Liver (tissue), 9 donors: ENCODE measurements around the gene SPZ1. TPM values are rescaled to one million over a fixed set of nuclear protein-coding genes. Genes with fewer than 3 reads are reported as not detected.

Experiments used
- DNase-seq: peaks from one replicate; pipeline ENCODE4 v3.0.0-alpha.2; 2017; ENCODE audit warnings: low spot score
- H3K27ac ChIP-seq, 2 donors: one replicate each; pipeline ENCODE4 v1.7.0; 2013; ENCODE audit warnings: inconsistent platforms in 2 of 2, low read length in 2 of 2, control low read depth in 1 of 2, low read depth in 1 of 2, mild to moderate bottlenecking in 1 of 2
- H3K27me3 ChIP-seq, 4 donors: one replicate each; pipeline versions ENCODE4 v1.6.1 to v1.7.0; 2013; ENCODE audit warnings: low read length in 3 of 4, inconsistent platforms in 1 of 4, mild to moderate bottlenecking in 1 of 4, moderate library complexity in 1 of 4; ENCODE audit not compliant: control insufficient read depth in 4 of 4, insufficient read depth in 4 of 4
- H3K36me3 ChIP-seq, 4 donors: one replicate each; pipeline versions ENCODE4 v1.6.1 to v1.7.0; 2013; ENCODE audit warnings: low read length in 3 of 4, mild to moderate bottlenecking in 3 of 4, low read depth in 1 of 4, moderate library complexity in 1 of 4; ENCODE audit not compliant: control insufficient read depth in 4 of 4, insufficient read depth in 3 of 4
- H3K4me1 ChIP-seq, 4 donors: one replicate each; pipeline versions ENCODE4 v1.6.1 to v1.7.0; 2013; ENCODE audit warnings: low read length in 3 of 4, mild to moderate bottlenecking in 3 of 4, moderate library complexity in 1 of 4; ENCODE audit not compliant: control insufficient read depth in 4 of 4, insufficient read depth in 4 of 4
- H3K4me3 ChIP-seq, 3 donors: one replicate each; pipeline versions ENCODE4 v1.6.1 to v1.7.0; 2013; ENCODE audit warnings: low read length in 3 of 3, control low read depth in 1 of 3, low read depth in 1 of 3, mild to moderate bottlenecking in 1 of 3
- H3K9ac ChIP-seq, 2 donors: one replicate each; pipeline ENCODE4 v1.7.0; 2013; ENCODE audit warnings: low read length in 2 of 2, mild to moderate bottlenecking in 2 of 2, moderate library complexity in 2 of 2, control low read depth in 1 of 2, low read depth in 1 of 2
- H3K9me3 ChIP-seq, 4 donors: one replicate each; pipeline versions ENCODE4 v1.6.1 to v1.7.0; 2013; ENCODE audit warnings: low read length in 3 of 4; ENCODE audit not compliant: control insufficient read depth in 4 of 4
- ATF3 ChIP-seq: IDR thresholded peaks from 2 replicates; pipeline ENCODE4 v1.6.1; 2016; ENCODE audit warnings: antibody characterized with exemption
- CTCF ChIP-seq: fragments of 150-350 bp; IDR thresholded peaks from 2 replicates; pipeline ENCODE4 v1.5.1; 2017; ENCODE audit warnings: improper control_type of control experiment, low read depth, low read length; ENCODE audit not compliant: missing input control
- FOXA1 ChIP-seq: IDR thresholded peaks from 2 replicates; pipeline ENCODE4 v1.6.1; 2016; ENCODE audit warnings: antibody characterized with exemption
- GABPA ChIP-seq, 2 donors: IDR thresholded peaks in 1 of 2; conservative IDR thresholded peaks in 1 of 2; 2 replicates each; pipeline ENCODE4 v1.6.1; 2016; ENCODE audit warnings: antibody characterized with exemption in 2 of 2, mild to moderate bottlenecking in 1 of 2, moderate library complexity in 1 of 2
- HNF4A ChIP-seq, 2 donors: conservative IDR thresholded peaks; 2 replicates each; pipeline ENCODE4 v1.6.1; 2016; ENCODE audit warnings: antibody characterized with exemption in 2 of 2, mild to moderate bottlenecking in 2 of 2
- HNF4G ChIP-seq: IDR thresholded peaks from 2 replicates; pipeline ENCODE4 v1.6.1; 2016; ENCODE audit warnings: antibody characterized with exemption
- JUND ChIP-seq, 2 donors: IDR thresholded peaks; 2 replicates each; pipeline ENCODE4 v1.6.1; 2016; ENCODE audit warnings: antibody characterized with exemption in 2 of 2
- MAX ChIP-seq: IDR thresholded peaks from 2 replicates; pipeline ENCODE4 v1.6.1; 2016; ENCODE audit warnings: antibody characterized with exemption
- NR2F2 ChIP-seq: IDR thresholded peaks from 2 replicates; pipeline ENCODE4 v1.6.1; 2016; ENCODE audit warnings: antibody characterized with exemption
- RAD21 ChIP-seq, 2 donors: IDR thresholded peaks; 2 replicates each; pipeline ENCODE4 v1.6.1; 2016; ENCODE audit warnings: antibody characterized with exemption in 2 of 2, mild to moderate bottlenecking in 2 of 2
- REST ChIP-seq: IDR thresholded peaks from 2 replicates; pipeline ENCODE4 v1.6.1; 2016; ENCODE audit warnings: antibody characterized with exemption, mild to moderate bottlenecking
- SP1 ChIP-seq: IDR thresholded peaks from 2 replicates; pipeline ENCODE4 v1.6.1; 2018; ENCODE audit warnings: antibody characterized with exemption, mild to moderate bottlenecking
- TAF1 ChIP-seq: conservative IDR thresholded peaks from 2 replicates; pipeline ENCODE4 v1.6.1; 2016; ENCODE audit warnings: antibody characterized with exemption, mild to moderate bottlenecking
- YY1 ChIP-seq: IDR thresholded peaks from 2 replicates; pipeline ENCODE4 v1.6.1; 2016; ENCODE audit warnings: antibody characterized with exemption, mild to moderate bottlenecking
- ZBTB33 ChIP-seq: IDR thresholded peaks from 2 replicates; pipeline ENCODE4 v1.6.1; 2016; ENCODE audit warnings: antibody characterized with exemption
- WGBS: extraction: QIAGEN DNeasy Blood & Tissue Kit; methylation state at CpG from one replicate; pipeline ENCODE4 v1.1.7; 2013; 5-methylcytosine and 5-hydroxymethylcytosine counted together
- polyA plus RNA-seq, 2 donors: library from polyadenylated mRNA; stranded (reverse) in 1 of 2; unstranded in 1 of 2; fragments of 200-250 nt in 1 of 2; fragments of >200 nt in 1 of 2; fragmentation: Nextera tagmentation in 1 of 2; extraction: Ambion mirVana in 1 of 2; gene quantifications; one replicate each; pipeline versions ENCODE4 v1.2.1 to v1.2.3, GENCODE V29; 2013 to 2015
- total RNA-seq, 2 donors: library from RNA; depleted of rRNA; stranded (reverse); fragments of >200 nt; gene quantifications; one replicate each; pipeline ENCODE4 v1.2.3, GENCODE V29; 2014
- donor health status: healthy.
- donor health status: healthy.
- donor health status: healthy.
- donor health status: healthy.
- donor health status: healthy.

SPZ1 gene
- total and polyA plus RNA-seq, 4 donors, result not detected

GRCh38 chr5:80355686-80356085 lies 35.9 kb downstream of the SPZ1 start:
- no peak overlapping the region for H3K4me3 ChIP-seq
- WGBS, result 84% methylated on average over 4 of the region's 4 CpGs
- H3K9me3 ChIP-seq, result no peaks in the 10 kb centered on the region
- H3K4me1 ChIP-seq, result no peaks in the 10 kb centered on the region
- no peaks in the 10 kb centered on the region for H3K36me3 ChIP-seq
- no peak overlapping the region for H3K27ac ChIP-seq
- H3K27me3 ChIP-seq, result no peaks in the 10 kb centered on the region
- no peak for DNase-seq
- TF ChIP-seq JUND (IDR thresholded peaks at IDR 0.05) (no peak), HNF4G (no peak), ATF3 (no peak), ZBTB33 (no peak)
- no peak overlapping the region for H3K9ac ChIP-seq

GRCh38 chr5:80357671-80358070 lies 37.9 kb downstream of the SPZ1 start:
- Histone ChIP-seq H3K4me1 (no peaks in the 10 kb centered on the region), H3K9ac (no peak overlapping the region), H3K27me3 (no peaks in the 10 kb centered on the region), H3K27ac (no peak overlapping the region), H3K4me3 (no peak overlapping the region), H3K9me3 (no peaks in the 10 kb centered on the region), H3K36me3 (no peaks in the 10 kb centered on the region)
- WGBS, result 94% methylated on average over 1 of the region's 1 CpG
- TF ChIP-seq ZBTB33 (no peak), YY1 (no peak), HNF4G (no peak), NR2F2 (no peak), GABPA (IDR thresholded peaks at IDR 0.05 in 1 of 2, conservative IDR thresholded peaks at IDR 0.05 in 1 of 2) (no peak), FOXA1 (no peak), SP1 (no peak), TAF1 (no peak), MAX (no peak), CTCF (no peak), REST (no peak), RAD21 (IDR thresholded peaks at IDR 0.05) (no peak), HNF4A (conservative IDR thresholded peaks at IDR 0.05) (no peak)
- DNase-seq, result no peak
